NOMO-1 treated with dmso at 0.1 percent for 144 hours (cell line): ENCODE results near the gene RNASEH2C.
"Not testable (repeated sequence)": the region's sequence is repeated elsewhere in the genome, so short reads cannot be mapped to it uniquely, and the experiment has no call there.

ENCODE experiments used
- DNase-seq: peaks from one replicate; lab custom pipeline; 2025; ENCODE audit not compliant: unreplicated experiment; lab: John Stamatoyannopoulos, UW

RNASEH2C gene

DNA sequence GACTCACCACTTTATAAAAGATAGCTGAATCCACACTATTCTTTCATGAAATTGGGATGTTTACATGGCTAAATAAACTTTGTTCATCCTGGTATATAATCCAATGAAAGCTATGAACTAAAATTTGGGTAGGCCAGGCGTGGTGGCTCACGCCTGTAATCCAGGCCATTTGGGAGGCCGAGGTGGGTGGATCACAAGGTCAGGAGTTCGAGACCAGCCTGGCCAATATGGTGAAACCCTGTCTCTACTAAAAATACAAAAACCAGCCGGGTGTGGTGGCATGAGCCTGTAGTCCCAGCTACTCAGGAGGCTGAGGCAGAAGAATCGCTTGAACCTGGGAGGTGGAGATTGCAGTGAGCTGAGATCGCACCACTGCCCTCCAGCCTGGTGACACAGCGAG lies 28.8 kb downstream of the RNASEH2C start:
- DNase-seq: not testable (repeated sequence)

DNA sequence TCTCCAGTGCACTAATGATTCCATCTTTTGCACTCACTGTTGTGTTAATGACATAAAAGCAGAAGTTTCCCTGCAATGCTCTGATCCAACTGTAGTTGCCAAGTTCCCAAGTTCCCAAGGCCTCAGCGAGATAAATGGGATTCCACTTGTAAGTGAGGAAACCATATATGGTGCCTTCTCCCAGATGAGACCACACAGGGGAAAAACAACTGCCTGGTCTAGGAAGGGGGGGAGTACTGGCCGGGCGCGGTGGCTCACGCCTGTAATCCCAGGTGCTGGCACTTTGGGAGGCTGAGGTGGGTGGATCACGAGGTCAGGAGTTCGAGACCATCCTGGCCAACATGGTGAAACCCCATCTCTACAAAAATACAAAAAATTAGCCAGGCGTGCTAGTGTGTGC lies 34.6 kb downstream of the RNASEH2C start:
- no peak for DNase-seq

DNA sequence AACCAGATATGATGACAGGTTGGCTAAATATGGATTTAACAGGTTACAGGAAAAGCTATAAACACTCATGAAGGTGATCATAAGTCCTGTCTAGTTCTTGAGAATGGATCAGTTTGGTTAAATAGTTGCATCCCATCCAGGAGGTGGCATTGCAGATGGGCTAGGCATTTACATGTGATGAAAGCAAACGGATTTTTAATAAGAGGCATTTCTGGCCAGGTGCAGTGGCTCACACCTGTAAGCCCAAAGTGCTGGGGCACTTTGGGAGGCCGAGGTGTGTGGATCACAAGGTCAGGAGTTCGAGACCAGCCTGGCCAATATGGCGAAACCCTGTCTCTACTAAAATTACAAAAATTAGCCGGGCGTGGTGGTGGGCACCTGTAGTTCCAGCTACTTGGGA lies 37.1 kb downstream of the RNASEH2C start:
- DNase-seq: not testable (repeated sequence)

DNA sequence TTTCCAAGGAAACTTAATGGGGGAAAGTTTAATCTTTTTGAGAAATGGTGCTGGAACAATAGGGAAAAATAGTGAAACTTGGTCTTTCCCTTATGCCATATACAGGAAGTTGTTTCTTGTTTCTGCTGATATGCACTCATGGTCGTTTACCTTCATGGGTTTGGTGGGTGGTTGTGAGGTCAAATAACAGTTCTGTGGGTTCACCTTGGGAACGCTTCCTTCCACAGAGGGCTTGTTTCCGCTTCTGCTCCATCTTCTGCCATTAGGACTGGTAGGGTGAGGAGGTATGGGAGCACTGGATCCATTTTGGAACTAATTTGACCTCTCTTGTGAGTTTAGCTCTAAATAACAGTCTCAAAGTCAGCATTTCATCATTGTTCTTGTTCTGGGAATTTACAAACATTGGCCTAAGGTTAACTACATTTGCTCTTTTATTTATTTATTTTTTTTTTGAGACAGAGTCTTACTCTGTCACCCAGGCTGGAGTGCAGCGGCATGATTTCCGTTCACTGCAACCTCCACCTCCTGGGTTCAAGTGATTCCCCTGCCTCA lies 40.3 kb downstream of the RNASEH2C start:
- DNase-seq: no peak

DNA sequence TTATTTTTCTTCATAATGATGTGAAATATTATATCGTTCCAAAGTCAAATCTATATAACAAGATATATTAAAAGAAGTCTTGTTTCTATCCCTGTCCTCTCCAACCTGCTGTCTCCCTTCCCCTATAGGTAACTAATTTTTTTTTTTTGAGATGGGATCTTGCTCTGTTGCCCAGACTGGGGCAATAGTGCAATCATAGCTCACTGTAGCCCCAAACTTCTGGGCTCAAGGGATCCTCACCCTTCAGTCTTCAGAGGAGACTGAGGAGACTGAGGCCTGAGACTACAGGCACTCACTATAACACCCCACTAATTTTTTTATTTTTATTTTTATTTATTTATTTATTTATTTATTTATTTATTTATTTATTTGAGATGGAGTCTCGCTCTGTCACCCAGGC lies 47.6 kb downstream of the RNASEH2C start:
- DNase-seq: no peak

DNA sequence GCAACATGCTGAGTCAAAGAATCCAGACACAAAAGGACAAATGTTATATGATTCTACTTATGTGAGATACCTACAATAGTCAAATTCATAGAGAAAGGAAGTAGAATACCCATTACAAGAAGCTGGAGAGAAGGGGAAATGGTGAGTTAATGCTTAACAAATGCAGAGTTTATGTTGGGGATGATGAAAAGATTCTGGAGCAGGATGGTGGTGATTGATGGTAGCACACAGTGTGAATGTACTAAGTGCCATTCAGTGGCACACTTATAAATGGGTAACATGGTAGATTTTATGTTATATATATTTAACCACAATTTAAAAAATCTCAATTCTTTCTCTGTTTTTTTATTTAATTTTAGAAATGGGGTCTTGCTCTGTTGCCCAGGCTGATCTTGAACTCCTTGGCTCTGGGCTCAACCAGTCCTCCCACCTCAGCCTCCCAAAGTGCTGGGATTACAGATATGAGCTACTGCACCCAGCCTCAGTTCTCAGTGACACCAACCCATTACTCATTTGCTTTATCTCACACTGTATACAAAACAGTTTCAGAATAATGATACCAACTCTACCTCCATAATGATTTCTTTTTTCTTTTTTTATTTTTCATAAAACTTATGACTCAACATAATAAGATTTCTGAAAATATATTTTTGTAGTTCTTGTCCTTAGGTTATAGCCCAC lies 48.3 kb downstream of the RNASEH2C start:
- DNase-seq: no peak
